GM23338 (cell line): ENCODE data around the gene CDH5. TPM values are rescaled to one million over a fixed set of nuclear protein-coding genes. Genes with fewer than 3 reads are reported as not detected.

ENCODE experiments used
- ATAC-seq: fragments of 200-7000 bp; cut with Tn5 transposase; 3 replicates; pipeline ENCODE4 v1.9.1; 2020
- DNase-seq: peaks from one replicate; pipeline ENCODE4 v3.0.0-alpha.2; 2015; ENCODE audit warnings: low spot score
- H2AFZ ChIP-seq: fragments of 200-600 bp; sonication (generic); 2 replicates; pipeline ENCODE4 v1.8.0; 2016; ENCODE audit warnings: antibody characterized with exemption, mild to moderate bottlenecking, moderate library complexity
- H3F3A ChIP-seq: fragments of 200-600 bp; sonication (generic); replicated peaks from 2 replicates; pipeline ENCODE4 v1.8.0; 2017; ENCODE audit warnings: antibody characterized with exemption, mixed run types, low read depth
- H3K27ac ChIP-seq: fragments of 200-600 bp; sonication (generic); 2 replicates; pipeline ENCODE4 v1.6.1; 2016; ENCODE audit warnings: low read depth
- H3K27me3 ChIP-seq: fragments of 200-600 bp; sonication (generic); 2 replicates; pipeline ENCODE4 v1.8.0; 2016; ENCODE audit warnings: mild to moderate bottlenecking, mixed run types, moderate library complexity; ENCODE audit not compliant: insufficient read depth
- H3K36me3 ChIP-seq: fragments of 200-600 bp; sonication (generic); 2 replicates; pipeline ENCODE4 v1.8.0; 2016; ENCODE audit warnings: mild to moderate bottlenecking; ENCODE audit not compliant: insufficient read depth
- H3K4me1 ChIP-seq: fragments of 200-600 bp; sonication (generic); 2 replicates; pipeline ENCODE4 v1.8.0; 2016; ENCODE audit warnings: mild to moderate bottlenecking, moderate library complexity; ENCODE audit not compliant: insufficient read depth
- H3K4me2 ChIP-seq: fragments of 200-600 bp; sonication (generic); 2 replicates; pipeline ENCODE4 v1.7.1; 2017; ENCODE audit warnings: mixed run types
- H3K4me3 ChIP-seq: fragments of 200-600 bp; sonication (generic); 2 replicates; pipeline ENCODE4 v1.6.1; 2016; ENCODE audit warnings: mixed run types
- H3K79me2 ChIP-seq: fragments of 200-600 bp; sonication (generic); replicated peaks from 2 replicates; pipeline ENCODE4 v1.8.0; 2017; ENCODE audit warnings: mild to moderate bottlenecking; ENCODE audit not compliant: insufficient read depth
- H3K9me2 ChIP-seq: fragments of 200-600 bp; sonication (generic); 2 replicates; pipeline ENCODE4 v1.8.0; 2017; ENCODE audit not compliant: insufficient read depth
- H4K20me1 ChIP-seq: fragments of 200-600 bp; sonication (generic); replicated peaks from 2 replicates; pipeline ENCODE4 v1.8.0; 2017; ENCODE audit warnings: mild to moderate bottlenecking; ENCODE audit not compliant: insufficient read depth
- H3K27ac Mint-ChIP-seq: 2 replicates; pipeline ENCODE4 v1.8.0; 2020; ENCODE audit warnings: inconsistent platforms, mild to moderate bottlenecking, moderate library complexity, mixed read lengths
- H3K27me3 Mint-ChIP-seq: 3 replicates; pipeline ENCODE4 v1.8.0; 2022; ENCODE audit warnings: low read depth, mild to moderate bottlenecking, moderate library complexity, mixed read lengths, inconsistent platforms; ENCODE audit not compliant: insufficient read depth, poor library complexity
- H3K36me3 Mint-ChIP-seq: 3 replicates; pipeline ENCODE4 v1.8.0; 2021; ENCODE audit warnings: low read depth, mild to moderate bottlenecking, inconsistent platforms, moderate library complexity, mixed read lengths
- H3K4me1 Mint-ChIP-seq: 3 replicates; pipeline ENCODE4 v1.8.0; 2020; ENCODE audit warnings: mild to moderate bottlenecking, inconsistent platforms, mixed read lengths
- H3K4me3 Mint-ChIP-seq: 3 replicates; pipeline ENCODE4 v1.8.0; 2021; ENCODE audit warnings: moderate library complexity, mild to moderate bottlenecking, inconsistent platforms, mixed read lengths
- H3K9me3 Mint-ChIP-seq: 3 replicates; pipeline ENCODE4 v1.8.0; 2020; ENCODE audit warnings: moderate library complexity, mild to moderate bottlenecking, inconsistent platforms, mixed read lengths
- CREB1 ChIP-seq: fragments of 250-450 bp; sonication (Bioruptor Pico); IDR thresholded peaks from 2 replicates; pipeline ENCODE4 v1.5.0; 2020; ENCODE audit warnings: low read depth, mild to moderate bottlenecking, moderate library complexity
- ETS1 ChIP-seq: IDR thresholded peaks from 2 replicates; pipeline ENCODE4 v1.6.1; 2016; ENCODE audit warnings: antibody characterized with exemption
- EZH2 ChIP-seq: fragments of 200-600 bp; sonication (generic); IDR thresholded peaks from one replicate; pipeline ENCODE4 v1.8.0; 2017; ENCODE audit warnings: antibody characterized with exemption, mild to moderate bottlenecking, low read depth; ENCODE audit not compliant: unreplicated experiment
- EZH2phosphoT487 ChIP-seq: fragments of 200-600 bp; sonication (generic); IDR thresholded peaks from one replicate; pipeline ENCODE4 v1.8.1; 2018; ENCODE audit warnings: antibody characterized with exemption; ENCODE audit not compliant: unreplicated experiment
- NANOG ChIP-seq: IDR thresholded peaks from 2 replicates; pipeline ENCODE4 v1.6.1; 2016; ENCODE audit warnings: antibody characterized with exemption, borderline replicate concordance
- POLR2AphosphoS5 ChIP-seq: IDR thresholded peaks from 2 replicates; pipeline ENCODE4 v1.6.1; 2016; ENCODE audit warnings: antibody characterized with exemption, low read depth
- REST ChIP-seq: IDR thresholded peaks from one replicate; pipeline ENCODE4 v1.6.1; 2018; ENCODE audit warnings: antibody characterized with exemption; ENCODE audit not compliant: unreplicated experiment
- STAT1 ChIP-seq: IDR thresholded peaks from one replicate; pipeline ENCODE4 v1.6.1; 2016; ENCODE audit warnings: antibody characterized with exemption; ENCODE audit not compliant: unreplicated experiment
- ZNF114 ChIP-seq: fragments of 250-450 bp; sonication (Bioruptor Pico); IDR thresholded peaks from 2 replicates; pipeline ENCODE4 v1.5.0; 2020; ENCODE audit warnings: mild to moderate bottlenecking, moderate library complexity
- ZNF331 ChIP-seq: fragments of 250-450 bp; sonication (Bioruptor Pico); IDR thresholded peaks from 2 replicates; pipeline ENCODE4 v1.5.0; 2020; ENCODE audit warnings: low read depth, mild to moderate bottlenecking, moderate library complexity
- polyA plus RNA-seq: library from polyadenylated mRNA; unstranded; fragments of >200 nt; fragmentation: Nextera tagmentation; extraction: Ambion mirVana; gene quantifications from 2 replicates; pipeline ENCODE4 v1.2.1, GENCODE V29; 2016
- total RNA-seq: library from RNA; depleted of rRNA; stranded (reverse); fragments of >200 nt; shearing (Covaris generic); gene quantifications from 2 replicates; pipeline ENCODE4 v1.2.3, GENCODE V29; 2014
- TF ChIP-seq, protein P1 (sequence below): fragments of 250-450 bp; sonication (Bioruptor Pico); IDR thresholded peaks from 2 replicates; pipeline ENCODE4 v1.5.0; 2020; ENCODE audit warnings: mild to moderate bottlenecking, moderate library complexity

Gene CDH5
- total and polyA plus RNA-seq, 2 experiments from 2014 or later, result 0.18 TPM; not detected in 1

DNA sequence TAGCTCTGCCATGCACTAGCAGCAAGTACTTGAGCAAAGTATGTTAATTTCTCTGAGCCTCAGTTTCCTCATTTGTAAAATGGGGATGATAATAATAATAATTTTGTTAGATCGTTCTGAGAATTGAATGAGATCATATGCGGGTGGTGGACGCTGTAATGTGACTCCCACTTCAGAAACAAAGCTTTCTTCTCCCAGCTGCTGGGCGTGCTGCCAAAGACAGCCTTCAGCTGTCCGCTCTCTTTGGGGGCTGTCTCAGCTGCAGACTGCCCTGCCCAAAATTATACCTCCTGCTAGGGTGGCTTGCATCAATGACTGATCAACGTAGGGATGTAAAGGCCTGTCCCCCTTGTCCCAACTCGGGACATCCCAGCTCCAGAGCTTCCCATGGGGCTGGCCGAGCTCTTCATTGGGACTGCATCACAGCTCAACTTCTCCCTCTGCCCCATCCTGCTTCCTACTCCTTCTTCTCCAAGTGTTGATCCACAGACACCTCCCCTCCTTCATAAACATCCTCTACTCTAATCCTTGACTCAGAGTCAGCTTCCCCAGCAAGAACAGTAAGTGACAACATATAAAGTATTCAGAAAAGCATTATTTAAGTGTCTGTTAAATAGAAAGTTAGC is 30.7 kb upstream of the CDH5 start:
- no peaks in the 10 kb centered on the region for H4K20me1 ChIP-seq
- no peak overlapping the region for H3K4me3 ChIP-seq
- H3K27me3 ChIP-seq, result no peaks in the 10 kb centered on the region
- H3K9me3 Mint-ChIP-seq, result peaks cover 10% of the 10 kb centered on the region; the same call in 2 of the 3 replicates
- H3K9me2 ChIP-seq, result no peaks in the 10 kb centered on the region
- DNase-seq (no peak), ATAC-seq (no peak)
- no peak overlapping the region for H3K27ac Mint-ChIP-seq
- no peak overlapping the region for H2AFZ ChIP-seq
- no peak overlapping the region for H3K27ac ChIP-seq
- H3K4me3 Mint-ChIP-seq, result no peak overlapping the region
- no peaks in the 10 kb centered on the region; the same call in 2 of the 3 replicates for H3K36me3 Mint-ChIP-seq
- no peaks in the 10 kb centered on the region for H3K4me1 Mint-ChIP-seq
- H3K27me3 Mint-ChIP-seq, result peaks cover 6% of the 10 kb centered on the region
- TF ChIP-seq ETS1 (no peak), ZNF114 (CRISPR knock-in tag) (no peak), CREB1 (CRISPR knock-in tag) (no peak), NANOG (no peak), EZH2phosphoT487 (no peak), POLR2AphosphoS5 (no peak), EZH2 (no peak), STAT1 (no peak), ZNF331 (CRISPR knock-in tag) (no peak), REST (no peak)
- TF ChIP-seq, protein P1, sequence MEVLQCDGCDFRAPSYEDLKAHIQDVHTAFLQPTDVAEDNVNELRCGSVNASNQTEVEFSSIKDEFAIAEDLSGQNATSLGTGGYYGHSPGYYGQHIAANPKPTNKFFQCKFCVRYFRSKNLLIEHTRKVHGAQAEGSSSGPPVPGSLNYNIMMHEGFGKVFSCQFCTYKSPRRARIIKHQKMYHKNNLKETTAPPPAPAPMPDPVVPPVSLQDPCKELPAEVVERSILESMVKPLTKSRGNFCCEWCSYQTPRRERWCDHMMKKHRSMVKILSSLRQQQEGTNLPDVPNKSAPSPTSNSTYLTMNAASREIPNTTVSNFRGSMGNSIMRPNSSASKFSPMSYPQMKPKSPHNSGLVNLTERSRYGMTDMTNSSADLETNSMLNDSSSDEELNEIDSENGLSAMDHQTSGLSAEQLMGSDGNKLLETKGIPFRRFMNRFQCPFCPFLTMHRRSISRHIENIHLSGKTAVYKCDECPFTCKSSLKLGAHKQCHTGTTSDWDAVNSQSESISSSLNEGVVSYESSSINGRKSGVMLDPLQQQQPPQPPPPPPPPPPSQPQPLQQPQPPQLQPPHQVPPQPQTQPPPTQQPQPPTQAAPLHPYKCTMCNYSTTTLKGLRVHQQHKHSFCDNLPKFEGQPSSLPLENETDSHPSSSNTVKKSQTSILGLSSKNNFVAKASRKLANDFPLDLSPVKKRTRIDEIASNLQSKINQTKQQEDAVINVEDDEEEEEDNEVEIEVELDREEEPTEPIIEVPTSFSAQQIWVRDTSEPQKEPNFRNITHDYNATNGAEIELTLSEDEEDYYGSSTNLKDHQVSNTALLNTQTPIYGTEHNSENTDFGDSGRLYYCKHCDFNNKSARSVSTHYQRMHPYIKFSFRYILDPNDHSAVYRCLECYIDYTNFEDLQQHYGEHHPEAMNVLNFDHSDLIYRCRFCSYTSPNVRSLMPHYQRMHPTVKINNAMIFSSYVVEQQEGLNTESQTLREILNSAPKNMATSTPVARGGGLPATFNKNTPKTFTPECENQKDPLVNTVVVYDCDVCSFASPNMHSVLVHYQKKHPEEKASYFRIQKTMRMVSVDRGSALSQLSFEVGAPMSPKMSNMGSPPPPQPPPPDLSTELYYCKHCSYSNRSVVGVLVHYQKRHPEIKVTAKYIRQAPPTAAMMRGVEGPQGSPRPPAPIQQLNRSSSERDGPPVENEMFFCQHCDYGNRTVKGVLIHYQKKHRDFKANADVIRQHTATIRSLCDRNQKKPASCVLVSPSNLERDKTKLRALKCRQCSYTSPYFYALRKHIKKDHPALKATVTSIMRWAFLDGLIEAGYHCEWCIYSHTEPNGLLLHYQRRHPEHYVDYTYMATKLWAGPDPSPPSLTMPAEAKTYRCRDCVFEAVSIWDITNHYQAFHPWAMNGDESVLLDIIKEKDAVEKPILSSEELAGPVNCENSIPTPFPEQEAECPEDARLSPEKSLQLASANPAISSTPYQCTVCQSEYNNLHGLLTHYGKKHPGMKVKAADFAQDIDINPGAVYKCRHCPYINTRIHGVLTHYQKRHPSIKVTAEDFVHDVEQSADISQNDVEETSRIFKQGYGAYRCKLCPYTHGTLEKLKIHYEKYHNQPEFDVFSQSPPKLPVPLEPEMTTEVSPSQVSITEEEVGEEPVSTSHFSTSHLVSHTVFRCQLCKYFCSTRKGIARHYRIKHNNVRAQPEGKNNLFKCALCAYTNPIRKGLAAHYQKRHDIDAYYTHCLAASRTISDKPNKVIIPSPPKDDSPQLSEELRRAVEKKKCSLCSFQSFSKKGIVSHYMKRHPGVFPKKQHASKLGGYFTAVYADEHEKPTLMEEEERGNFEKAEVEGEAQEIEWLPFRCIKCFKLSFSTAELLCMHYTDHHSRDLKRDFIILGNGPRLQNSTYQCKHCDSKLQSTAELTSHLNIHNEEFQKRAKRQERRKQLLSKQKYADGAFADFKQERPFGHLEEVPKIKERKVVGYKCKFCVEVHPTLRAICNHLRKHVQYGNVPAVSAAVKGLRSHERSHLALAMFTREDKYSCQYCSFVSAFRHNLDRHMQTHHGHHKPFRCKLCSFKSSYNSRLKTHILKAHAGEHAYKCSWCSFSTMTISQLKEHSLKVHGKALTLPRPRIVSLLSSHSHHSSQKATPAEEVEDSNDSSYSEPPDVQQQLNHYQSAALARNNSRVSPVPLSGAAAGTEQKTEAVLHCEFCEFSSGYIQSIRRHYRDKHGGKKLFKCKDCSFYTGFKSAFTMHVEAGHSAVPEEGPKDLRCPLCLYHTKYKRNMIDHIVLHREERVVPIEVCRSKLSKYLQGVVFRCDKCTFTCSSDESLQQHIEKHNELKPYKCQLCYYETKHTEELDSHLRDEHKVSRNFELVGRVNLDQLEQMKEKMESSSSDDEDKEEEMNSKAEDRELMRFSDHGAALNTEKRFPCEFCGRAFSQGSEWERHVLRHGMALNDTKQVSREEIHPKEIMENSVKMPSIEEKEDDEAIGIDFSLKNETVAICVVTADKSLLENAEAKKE (CRISPR knock-in tag), result no peak
- no peaks in the 10 kb centered on the region for H3K36me3 ChIP-seq
- H3K4me1 ChIP-seq, result no peaks in the 10 kb centered on the region
- no peaks in the 10 kb centered on the region for H3F3A ChIP-seq
- no peak overlapping the region for H3K4me2 ChIP-seq
- H3K79me2 ChIP-seq, result no peaks in the 10 kb centered on the region
